Kidney epithelial cell (primary cell): Measurements from ENCODE around the gene TECRL. TPM values are rescaled to one million over a fixed set of nuclear protein-coding genes. Genes with fewer than 3 reads are reported as not detected.

Experiments used
- DNase-seq: peaks from one replicate; pipeline ENCODE4 v3.0.0-alpha.2; 2010; ENCODE audit warnings: low read depth
- H3K27me3 ChIP-seq: 2 replicates; pipeline ENCODE4 v1.6.0; 2011; ENCODE audit warnings: low read length; ENCODE audit not compliant: control insufficient read depth, insufficient read depth
- H3K36me3 ChIP-seq: 2 replicates; pipeline ENCODE4 v1.5.1; 2011; ENCODE audit warnings: low read length; ENCODE audit not compliant: control insufficient read depth, insufficient read depth
- H3K4me3 ChIP-seq: 2 replicates; pipeline ENCODE4 v1.5.1; 2011; ENCODE audit warnings: low read depth, mild to moderate bottlenecking, control low read depth, low read length
- CTCF ChIP-seq: IDR thresholded peaks from 2 replicates; pipeline ENCODE4 v1.5.1; 2011; ENCODE audit warnings: mild to moderate bottlenecking, moderate library complexity, low read length, control low read depth, inconsistent platforms; ENCODE audit not compliant: insufficient read depth, poor library complexity, severe bottlenecking
- total RNA-seq: library from RNA; depleted of rRNA; stranded (reverse); fragments of >200 nt; gene quantifications from 2 replicates; pipeline ENCODE4 v1.2.3, GENCODE V29; 2015

The TECRL gene
- total RNA-seq, 1 donor from 2014 or later = not detected

DNA sequence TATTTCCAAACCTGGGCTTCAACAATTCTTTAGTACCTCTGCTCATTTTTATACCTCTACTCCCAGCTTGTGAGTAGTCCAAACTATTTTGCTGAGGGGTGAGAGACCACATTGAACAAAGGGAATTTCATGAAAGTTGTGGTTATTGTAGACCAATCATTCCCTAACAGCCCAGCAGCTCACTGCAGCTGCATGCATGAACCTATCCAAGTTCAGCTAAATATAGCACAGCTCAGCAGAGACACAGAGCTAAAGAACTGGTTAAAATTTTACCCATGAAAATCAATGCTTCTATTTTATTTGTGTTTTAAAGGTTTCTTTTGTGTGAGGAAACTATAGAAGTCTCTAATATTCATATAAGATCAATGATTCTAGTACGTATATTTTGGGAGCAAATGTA lies 82.7 kb downstream of the TECRL start:
- no peak for TF ChIP-seq CTCF

DNA sequence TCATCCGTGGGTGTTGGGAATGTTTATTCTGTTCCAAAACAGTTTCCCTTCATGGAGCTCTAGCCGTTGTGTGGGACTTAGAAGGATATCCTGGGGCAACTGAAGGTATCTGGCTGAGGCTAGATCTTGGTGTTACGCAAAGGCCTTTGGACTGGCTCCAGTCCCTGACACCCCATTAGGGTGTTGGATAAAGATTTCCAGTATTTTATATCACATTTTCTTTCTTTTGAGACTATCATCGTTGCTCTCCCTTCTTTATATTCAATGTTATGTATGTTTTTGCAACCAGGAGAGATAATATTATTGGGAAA lies 103.0 kb downstream of the TECRL start:
- no peak for TF ChIP-seq CTCF
- DNase-seq = no peak

More for the DNA sequence above, 82.7 kb downstream of the TECRL start:
- DNase-seq = no peak
- H3K27me3 ChIP-seq = no peaks in the 10 kb centered on the region
- no peak overlapping the region for H3K4me3 ChIP-seq
- H3K36me3 ChIP-seq = no peaks in the 10 kb centered on the region

DNA sequence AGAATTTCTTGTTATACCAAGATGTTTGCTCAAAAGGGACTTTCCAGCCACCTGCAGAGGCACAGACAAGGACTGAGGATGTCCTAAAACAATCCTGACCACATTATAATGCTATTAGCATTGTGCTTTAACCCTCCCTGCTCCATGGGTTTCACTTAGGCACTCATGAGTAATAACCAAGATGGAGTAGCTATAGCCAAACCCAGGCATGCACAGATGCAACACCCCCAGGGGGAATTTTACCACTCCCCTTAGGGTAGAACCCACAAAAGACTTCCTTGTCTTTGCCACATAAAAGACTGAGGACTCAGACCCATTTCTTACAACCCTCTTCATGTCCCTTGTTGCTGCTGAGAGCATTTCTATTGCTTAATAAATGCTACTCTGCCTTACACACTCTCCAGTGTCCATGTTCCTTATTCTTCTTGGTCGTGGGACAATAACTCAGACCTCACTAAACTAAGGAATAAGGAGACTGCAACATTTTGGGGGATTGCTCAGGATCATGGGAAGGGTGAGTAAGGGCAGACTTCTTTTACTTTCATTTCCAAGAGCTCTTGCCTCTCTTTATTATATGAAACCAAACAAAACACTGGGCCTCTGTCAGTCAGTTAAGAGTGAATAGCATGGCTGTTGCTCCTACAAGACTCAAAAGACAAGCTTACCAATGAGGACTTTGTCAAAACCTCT lies 103.5 kb downstream of the TECRL start:
- no peak for TF ChIP-seq CTCF
- no peak for DNase-seq

More for the DNA sequence above, 103.0 kb downstream of the TECRL start:
- no peaks in the 10 kb centered on the region for H3K36me3 ChIP-seq
- no peaks in the 10 kb centered on the region for H3K27me3 ChIP-seq
- H3K4me3 ChIP-seq = no peak overlapping the region

GRCh38 chr4:64272432-64272831 lies 136.8 kb downstream of the TECRL start:
- TF ChIP-seq CTCF = no peak
- no peaks in the 10 kb centered on the region for H3K27me3 ChIP-seq
- H3K4me3 ChIP-seq = no peak overlapping the region
- no peak for DNase-seq
- no peaks in the 10 kb centered on the region for H3K36me3 ChIP-seq

More for the DNA sequence above, 103.5 kb downstream of the TECRL start:
- Histone ChIP-seq H3K27me3 (no peaks in the 10 kb centered on the region), H3K4me3 (no peak overlapping the region), H3K36me3 (no peaks in the 10 kb centered on the region)

DNA sequence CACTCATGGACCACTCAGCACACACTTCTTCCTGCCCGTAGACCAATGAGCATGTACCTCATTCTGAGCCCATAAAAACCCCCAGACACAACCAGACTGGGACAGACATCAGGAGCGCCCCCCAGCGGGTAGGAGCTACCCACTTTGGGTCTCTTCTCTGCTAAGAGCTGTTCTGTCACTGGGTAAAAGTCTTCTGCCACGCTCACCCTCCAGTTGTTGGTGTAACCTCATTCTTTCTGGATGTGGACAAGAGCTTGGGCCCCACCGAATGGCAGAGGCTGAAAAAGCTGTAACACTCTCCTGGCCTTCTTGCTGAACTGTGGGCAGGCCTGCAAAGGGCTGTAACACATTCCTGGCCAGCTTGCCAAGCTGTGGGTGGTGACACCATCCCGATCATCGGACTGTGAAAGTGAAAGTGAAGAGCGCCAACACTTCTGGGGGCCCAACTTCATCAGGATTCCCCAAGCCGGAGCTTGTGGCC lies 137.6 kb downstream of the TECRL start:
- H3K36me3 ChIP-seq = no peaks in the 10 kb centered on the region
- no peak for DNase-seq
- no peaks in the 10 kb centered on the region for H3K27me3 ChIP-seq
- no peak for TF ChIP-seq CTCF
- no peak overlapping the region for H3K4me3 ChIP-seq

DNA sequence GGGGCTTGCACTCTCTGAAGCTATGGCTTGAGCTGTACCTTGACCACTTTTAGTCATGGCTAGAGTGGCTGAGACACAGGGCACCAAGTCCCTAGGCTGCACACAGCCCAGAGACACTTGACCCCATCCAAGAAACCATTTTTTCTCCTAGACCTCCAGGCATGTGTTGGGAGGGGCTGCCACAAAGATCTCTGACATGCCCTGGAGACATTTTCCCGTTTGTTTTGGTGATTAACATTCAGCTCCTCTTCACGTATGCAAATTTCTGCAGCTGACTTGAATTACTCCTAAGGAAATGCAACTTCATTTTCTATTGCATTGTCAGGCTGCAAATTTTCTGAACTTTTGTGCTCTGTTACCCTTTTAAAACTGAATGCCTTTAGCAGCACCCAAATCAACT lies 142.6 kb downstream of the TECRL start:
- Histone ChIP-seq H3K4me3 (no peak overlapping the region), H3K36me3 (no peaks in the 10 kb centered on the region), H3K27me3 (no peaks in the 10 kb centered on the region)
- no peak for DNase-seq
- no peak for TF ChIP-seq CTCF
